GDM1 (cell line): ENCODE measurements around the gene PATZ1.
"Not testable (repeated sequence)": the region's sequence is repeated elsewhere in the genome, so short reads cannot be mapped to it uniquely, and the experiment has no call there.

Source experiments
- DNase-seq: peaks from one replicate; lab custom pipeline; 2025; lab: John Stamatoyannopoulos, UW

PATZ1 gene

DNA sequence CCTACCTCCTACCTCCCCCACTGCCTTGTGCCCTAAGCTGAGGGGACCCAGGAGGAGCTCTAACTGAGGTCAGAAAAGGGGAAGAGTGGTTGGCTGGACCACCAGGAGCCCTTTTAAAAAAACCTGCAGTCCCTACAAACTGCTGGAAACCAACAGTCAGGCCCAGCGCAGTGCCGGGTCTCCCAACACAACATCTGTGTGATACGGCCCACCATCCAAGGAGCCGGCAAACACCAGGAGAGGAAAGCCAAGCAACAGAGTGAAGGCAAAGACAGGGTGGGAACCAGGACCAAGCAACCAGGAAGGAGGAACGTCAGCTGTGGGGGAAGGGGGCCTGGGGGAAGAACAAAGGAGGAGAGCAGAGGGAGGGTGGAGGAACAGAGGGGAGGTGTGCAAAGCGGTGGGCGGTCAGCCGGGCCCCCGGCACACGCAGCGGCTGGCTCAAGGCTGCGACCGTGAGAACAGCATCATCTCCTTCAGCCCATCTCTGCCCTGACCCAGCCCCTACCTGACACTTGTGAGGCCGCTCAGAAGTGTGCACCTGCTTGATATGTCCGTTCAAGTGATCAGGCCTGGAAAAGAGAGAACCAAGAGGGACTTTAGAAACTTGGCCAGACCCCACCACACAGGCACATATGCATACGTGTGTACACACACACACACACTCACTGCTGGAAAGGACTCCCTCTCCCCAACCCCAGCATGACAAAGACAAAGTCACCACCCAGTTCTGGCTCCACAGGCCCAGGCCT is 3.6 kb downstream of the PATZ1 start:
- DNase-seq = no peak

GRCh38 chr22:31341386-31342088 is 4.6 kb downstream of the PATZ1 start:
- no peak for DNase-seq

DNA sequence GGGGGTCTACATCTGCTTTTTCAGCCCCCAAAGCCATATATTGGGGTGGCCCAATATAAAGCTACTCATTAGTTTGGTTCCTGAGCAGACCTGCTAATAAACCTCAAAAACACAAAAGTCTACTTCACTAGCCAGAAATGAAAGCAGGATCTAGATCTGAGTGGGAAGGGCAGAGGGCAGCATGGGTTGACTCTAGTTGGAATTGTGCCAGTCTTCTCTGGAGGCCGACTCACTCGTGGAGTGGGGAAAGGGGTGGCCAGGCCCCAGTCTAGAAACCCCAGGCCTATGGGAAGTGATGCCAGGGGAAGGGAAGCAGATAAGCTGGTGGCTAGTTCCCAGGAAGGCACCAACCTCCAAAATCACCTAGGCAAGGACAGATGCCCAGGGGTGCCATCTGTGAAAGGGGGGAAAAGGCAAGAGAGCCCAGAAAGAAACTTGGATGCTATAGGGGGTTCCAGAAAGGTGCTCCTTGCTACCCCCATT is 5.3 kb downstream of the PATZ1 start:
- no peak for DNase-seq

DNA sequence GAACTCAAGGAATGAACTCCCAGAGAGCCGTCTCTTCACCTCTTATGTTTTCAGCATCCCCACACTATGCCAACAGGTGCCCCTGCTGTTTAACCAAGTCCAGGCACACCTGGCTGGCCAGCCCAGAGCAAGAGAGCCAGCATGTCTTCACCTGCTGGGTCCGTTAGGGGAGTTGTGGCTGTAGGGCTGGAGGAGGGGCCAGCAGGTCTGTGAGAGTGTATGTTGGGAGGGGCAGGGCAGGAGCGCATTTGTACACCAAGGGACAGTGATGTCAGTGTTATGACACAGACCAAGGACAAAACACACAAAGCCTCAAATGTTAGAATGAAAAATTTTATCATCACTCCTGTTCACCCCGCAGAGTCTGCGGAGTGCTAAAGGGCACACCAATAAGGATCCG is 5.8 kb downstream of the PATZ1 start:
- no peak for DNase-seq

DNA sequence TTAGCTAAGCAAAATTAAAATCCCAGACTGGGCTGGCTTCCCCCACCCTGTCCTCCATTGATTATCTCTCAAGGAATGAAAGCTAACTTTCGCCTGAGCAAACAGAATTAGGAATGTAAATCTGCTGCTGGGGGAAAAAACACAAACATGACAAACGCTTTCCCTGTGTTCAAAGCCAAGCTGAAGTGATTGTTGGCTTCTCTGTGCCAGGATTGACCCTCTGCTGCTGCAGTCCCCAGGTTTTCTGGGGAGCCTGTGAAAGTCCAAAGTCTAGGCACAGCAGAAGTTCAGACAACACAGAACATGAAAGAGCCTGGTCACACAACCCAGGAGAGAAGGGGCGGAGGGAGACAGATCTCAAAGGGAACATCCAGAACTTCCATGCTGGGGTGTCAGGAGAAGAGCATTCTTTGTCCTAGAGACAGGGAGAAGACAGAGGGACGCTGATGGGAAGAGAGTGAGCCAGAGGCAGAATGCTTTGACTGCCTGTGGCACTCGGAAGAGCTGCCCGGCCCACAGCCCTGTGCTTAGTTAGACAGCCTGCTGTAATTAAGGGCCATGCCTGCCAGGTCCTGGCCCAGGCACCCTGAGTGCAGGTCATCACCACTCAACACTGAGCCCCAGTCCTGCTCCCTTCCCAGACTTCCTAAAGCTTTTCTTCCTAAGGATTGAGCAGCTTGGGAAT is 6.9 kb downstream of the PATZ1 start:
- DNase-seq = no peak

DNA sequence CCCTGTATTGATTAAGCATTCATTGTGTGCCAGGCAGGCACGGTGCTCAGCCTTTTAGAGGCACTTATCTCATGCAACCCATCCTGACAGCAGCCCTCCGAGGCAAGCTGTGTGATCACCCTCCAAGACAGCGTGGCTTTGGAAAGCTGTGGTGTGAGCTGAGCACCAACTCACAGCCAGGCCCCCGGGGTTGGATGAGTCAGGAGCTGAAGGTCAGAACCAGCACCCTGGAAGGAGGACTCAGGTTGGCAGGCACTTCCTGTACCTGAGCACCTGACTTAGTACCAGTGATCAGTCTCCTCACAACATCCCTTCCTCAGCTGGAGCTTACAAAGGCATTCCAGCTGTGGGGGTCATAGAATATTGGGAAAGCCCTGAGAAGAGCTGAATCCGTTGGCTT is 9.0 kb downstream of the PATZ1 start:
- DNase-seq = no peak

- DNase-seq = no peak
Observed at GRCh38 chr22:31334329-31334728, 11.8 kb downstream of the PATZ1 start.

DNA sequence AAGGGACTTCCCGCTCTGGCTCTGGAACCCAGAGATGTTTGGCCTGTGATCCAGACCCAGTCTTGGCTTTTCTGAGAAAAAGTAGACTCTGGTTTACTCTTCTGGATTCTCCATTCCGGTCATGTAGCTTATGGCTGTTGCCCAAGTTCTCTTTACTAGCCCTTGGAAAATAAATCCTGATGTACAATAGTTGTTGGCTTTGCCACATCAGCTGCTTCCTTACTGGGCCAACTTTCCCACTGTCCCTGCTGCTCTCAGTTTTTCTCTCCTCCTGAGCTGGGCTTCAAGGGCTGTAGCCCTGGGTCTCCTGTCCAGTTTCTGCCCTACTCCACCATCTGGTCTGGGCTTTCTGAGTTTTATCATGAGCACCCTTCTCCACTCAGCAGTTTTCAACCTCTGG is 12.5 kb downstream of the PATZ1 start:
- DNase-seq = no peak

GRCh38 chr22:31332886-31333285 is 13.3 kb downstream of the PATZ1 start:
- DNase-seq = no peak

GRCh38 chr22:31332010-31332409 is 14.1 kb downstream of the PATZ1 start:
- no peak for DNase-seq

GRCh38 chr22:31329453-31330215 is 16.5 kb downstream of the PATZ1 start:
- no peak for DNase-seq

GRCh38 chr22:31329029-31329428 is 17.1 kb downstream of the PATZ1 start:
- no peak for DNase-seq

DNA sequence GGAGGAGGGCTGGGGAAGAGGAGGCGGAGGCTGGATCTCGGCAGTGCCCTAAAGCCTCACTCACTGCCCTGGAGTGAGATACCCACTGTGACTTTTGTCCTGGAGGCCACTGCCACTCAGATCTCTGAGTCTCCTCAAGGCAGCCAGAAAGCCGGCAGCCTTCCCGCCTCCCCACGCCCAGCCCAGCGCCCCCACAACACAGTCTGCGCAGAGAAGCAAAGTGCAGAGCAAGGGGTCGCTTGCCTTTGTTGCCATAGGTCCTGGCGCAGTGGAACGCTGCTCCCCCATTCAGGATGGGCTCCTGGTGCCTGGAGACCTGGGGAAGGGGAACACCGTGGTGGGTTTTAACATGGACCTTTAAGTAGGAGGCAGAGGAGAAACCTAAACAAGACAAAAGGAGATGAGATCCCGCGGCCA is 17.6 kb downstream of the PATZ1 start:
- DNase-seq = no peak

GRCh38 chr22:31327806-31328543 is 18.2 kb downstream of the PATZ1 start:
- DNase-seq = no peak

GRCh38 chr22:31326877-31327276 is 19.3 kb downstream of the PATZ1 start:
- DNase-seq = no peak

DNA sequence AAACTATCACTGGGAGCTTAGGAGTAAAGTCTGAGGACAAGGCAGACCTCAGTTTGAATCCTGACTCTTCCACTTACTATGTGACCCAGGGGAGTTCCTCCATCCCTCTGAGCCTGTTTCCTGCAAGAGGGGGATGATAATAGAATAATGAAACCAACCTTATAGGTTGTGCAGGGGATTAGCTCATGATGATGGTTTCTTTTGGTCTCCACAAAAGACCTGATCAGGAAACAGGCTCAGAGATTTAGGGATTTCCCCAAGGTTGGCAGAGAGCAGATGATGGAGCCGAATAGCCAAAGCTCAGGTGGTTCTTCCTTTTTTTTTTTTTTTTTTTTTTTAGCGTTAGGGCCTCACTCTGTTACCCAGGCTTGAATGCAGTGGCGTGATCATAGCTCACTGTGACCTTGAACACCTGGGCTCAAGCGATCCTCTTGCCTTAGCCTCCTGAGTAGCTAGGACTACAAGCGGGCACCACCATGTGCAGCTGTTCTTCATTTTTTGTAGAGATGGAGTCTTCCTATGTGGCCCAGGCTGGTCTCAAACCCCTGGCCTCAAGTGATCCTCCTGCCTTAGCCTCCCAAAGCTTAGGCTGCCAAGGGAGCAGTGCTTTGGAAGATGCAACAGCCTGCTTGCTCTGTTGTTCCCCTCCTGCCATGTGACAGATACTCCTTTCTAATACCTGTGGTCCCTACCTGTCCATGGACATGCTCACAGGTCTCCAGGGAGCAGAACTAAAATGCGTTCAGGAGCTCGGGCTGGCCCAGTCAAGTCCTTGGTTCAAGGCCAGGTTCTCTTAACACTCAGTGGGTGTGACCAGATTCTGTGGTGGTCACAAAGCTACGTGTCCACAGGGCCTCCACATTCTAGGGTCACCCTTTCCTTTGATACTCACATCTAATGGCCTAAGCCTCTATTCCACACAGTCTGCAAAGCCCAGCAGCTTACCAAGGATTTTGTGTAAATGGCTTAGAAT is 22.3 kb downstream of the PATZ1 start:
- DNase-seq = no peak

DNA sequence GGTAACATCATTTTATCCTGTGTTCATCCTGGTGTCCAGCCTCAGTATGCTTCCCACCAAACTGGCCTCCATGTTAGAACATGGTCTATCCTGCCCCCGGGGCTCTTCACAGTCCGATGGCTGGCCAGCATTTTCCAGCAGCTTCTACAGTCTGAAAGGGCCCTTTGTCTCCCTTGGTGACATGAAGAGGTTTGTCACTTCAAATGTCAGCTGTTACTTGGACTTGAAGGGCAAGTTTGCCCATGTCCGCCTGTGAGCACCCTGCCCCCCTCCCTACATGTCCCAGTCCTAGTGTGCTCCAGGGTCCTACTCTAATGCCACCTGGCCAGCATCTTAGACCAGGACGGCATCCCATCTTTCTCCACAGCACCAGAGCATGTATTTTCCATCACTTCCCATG is 24.7 kb downstream of the PATZ1 start:
- DNase-seq = no peak

- not testable (repeated sequence) for DNase-seq
Observed at GRCh38 chr22:31314220-31314619, 31.9 kb downstream of the PATZ1 start.

DNA sequence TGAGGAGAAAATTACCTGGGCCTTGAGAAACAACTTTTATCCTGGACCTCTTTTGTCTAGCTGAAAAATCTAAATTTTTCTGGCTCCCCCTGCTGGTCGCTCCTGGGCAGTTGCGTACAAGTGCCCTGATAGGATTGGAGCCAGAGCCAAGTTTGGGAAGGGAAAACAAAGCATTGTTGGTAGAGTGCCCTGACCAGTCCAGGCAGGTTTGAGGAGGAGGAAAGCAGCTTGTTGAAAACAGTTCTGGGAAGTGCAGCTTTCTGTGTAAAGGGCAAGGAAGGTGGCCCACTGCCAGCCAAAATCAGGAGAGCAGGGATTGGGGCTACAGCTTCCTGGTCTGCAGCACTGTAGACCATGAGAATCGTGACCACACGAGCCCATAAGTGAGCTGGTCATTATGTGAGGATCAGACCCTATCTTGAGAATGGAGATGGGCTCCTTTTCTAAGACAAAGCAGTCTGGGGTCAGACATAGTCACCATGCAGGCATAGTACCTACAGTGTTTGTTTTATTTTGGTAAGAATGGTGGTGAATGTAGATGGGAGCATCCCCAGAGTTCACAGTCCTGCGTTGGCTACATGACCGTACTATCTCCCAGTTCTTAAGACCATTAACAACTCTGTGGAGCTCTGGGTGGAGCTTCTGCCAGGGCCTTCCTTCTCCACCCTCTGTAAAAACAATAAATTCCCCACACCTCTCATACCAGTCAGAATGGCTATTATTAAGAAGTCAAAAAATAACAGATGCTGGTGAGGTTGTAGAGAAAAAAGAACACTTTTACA is 32.6 kb downstream of the PATZ1 start:
- no peak for DNase-seq
